Uterus (tissue), 2 donors: ENCODE measurements around the gene C1orf52.

Source experiments
- POLR2A ChIP-seq, 2 donors: fragments of 450-650 bp; IDR thresholded peaks; one replicate each; pipeline ENCODE4 v1.6.1; 2016; ENCODE audit warnings: antibody characterized with exemption in 2 of 2, mild to moderate bottlenecking in 1 of 2, moderate library complexity in 1 of 2
- TF ChIP-seq, protein P1 (sequence below), 4 experiments: fragments of 200-600 bp in 2 of 4; fragments of 450-650 bp in 2 of 4; sonication (generic) in 2 of 4; IDR thresholded peaks; one replicate each; pipeline ENCODE4 v1.5.1; 2016 to 2019; ENCODE audit warnings: antibody characterized with exemption in 4 of 4, mild to moderate bottlenecking in 2 of 4, moderate library complexity in 1 of 4

DNA sequence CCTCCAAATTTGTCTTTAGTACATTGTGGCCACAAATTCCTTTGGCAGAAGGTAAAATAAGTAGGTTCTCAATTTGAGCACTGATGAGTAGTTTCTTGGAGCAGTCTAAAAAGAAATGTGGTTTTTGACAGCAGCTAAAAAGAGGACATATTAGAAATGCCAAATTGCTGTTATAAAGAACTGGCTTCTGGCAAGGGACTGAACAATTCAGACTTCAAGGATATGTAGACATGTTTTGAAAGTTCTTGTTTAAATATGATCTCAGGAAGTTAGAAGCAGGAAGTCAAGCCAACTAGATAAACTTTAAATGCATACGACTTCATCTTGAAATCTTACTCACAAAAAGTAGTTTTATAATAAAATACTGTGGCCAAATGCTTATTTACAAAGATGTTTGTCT lies 18.8 kb downstream of the C1orf52 start:
- TF ChIP-seq, protein P1, sequence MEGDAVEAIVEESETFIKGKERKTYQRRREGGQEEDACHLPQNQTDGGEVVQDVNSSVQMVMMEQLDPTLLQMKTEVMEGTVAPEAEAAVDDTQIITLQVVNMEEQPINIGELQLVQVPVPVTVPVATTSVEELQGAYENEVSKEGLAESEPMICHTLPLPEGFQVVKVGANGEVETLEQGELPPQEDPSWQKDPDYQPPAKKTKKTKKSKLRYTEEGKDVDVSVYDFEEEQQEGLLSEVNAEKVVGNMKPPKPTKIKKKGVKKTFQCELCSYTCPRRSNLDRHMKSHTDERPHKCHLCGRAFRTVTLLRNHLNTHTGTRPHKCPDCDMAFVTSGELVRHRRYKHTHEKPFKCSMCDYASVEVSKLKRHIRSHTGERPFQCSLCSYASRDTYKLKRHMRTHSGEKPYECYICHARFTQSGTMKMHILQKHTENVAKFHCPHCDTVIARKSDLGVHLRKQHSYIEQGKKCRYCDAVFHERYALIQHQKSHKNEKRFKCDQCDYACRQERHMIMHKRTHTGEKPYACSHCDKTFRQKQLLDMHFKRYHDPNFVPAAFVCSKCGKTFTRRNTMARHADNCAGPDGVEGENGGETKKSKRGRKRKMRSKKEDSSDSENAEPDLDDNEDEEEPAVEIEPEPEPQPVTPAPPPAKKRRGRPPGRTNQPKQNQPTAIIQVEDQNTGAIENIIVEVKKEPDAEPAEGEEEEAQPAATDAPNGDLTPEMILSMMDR (IDR thresholded peaks at IDR 0.05), result no peak
- no peak for TF ChIP-seq POLR2A (IDR thresholded peaks at IDR 0.05)
